ENCODE data around the gene MLPH. TPM values are rescaled to one million over a fixed set of nuclear protein-coding genes. Genes with fewer than 3 reads are reported as not detected.

Gene MLPH
- total RNA-seq, 1 donor from 2014 or later, result 0.20 TPM

DNA sequence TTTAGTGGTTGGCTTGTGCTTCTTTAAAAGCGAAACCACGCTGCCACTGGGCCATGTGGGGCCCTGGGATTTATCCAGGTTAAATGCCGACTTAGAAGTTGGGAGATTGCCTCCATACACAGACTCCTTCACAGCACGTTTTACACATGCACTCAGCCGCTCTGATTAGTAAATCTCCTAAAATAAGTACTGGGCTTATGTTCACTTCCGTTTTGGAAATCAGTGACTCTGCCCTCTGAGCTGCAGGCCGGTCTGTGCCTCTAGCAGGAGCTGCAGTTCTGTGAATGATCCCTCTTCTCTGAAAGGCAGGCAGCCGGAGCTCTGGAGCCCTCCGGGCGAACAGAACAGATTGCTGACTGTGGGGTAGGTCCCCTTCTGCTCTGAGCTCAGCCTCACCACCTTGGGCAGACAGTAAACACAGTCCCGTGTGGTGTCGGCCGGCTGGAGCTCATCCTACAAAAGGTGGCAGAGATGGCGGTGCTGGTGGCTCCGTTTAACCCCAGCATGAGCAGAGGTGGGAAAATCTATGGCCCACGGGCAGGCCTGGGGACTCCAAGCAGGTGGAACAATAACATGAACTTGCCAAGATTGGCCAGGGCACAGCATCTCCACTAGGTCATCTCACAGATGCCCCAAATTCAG lies 113.3 kb downstream of the MLPH start:
- DNase-seq (ENCODE audit: low read depth in 2 of 2), result peak; percentile 66 to 84

DNA sequence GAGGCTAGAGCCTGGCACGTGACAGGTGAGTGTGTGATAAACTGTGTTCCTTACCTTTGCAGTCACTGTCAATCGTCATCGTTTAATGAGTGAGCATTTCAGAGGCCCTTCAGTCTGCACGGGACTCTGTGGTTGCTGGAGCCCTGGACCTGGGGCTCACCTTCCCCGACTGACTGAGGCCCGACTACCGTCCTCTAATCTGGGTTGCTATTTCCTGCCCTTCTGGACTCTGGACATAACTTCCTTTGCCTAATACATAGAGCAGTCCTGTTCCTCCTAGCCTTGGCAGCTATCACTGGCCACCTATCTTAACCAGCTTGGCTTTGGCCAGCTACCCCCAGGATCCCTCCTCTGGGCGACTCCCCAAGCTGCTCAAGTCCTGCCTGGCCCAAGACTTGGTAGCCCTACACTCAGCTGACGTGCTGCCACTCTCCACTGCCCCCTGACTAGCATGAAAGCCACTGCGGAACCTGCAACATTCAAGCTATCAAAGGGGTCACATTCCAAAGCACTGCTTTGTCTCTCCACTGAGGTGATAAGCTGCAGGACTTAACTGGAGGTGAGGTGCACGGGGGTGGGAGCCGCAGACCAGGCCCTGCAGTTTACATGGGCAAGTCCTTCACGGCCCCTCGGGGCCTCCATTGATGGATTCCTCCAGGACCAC lies 114.5 kb downstream of the MLPH start:
- peak in 1 of 2 donors; percentile 61 for DNase-seq (ENCODE audit: low read depth in 2 of 2)

DNA sequence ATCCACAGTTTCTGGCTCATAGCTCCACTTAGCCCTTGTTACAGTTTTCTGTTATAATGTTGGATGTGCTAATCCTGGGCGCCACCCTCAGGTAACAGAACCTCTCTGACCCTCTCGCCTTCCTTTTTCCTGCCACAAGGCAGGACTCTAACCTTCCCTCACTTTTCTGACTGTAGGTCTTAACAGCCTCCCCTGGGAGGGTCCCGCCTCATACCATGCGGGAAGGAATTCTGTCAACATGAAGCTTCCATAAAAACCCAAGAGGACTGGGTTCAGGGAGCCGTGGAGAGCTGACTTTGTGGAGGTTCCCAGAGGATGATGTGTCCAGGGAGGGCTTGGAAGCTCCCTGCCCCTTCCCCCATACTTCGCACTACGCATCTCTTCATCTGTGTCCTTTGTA lies 115.4 kb downstream of the MLPH start:
- no peak for DNase-seq (ENCODE audit: low read depth in 2 of 2)

DNA sequence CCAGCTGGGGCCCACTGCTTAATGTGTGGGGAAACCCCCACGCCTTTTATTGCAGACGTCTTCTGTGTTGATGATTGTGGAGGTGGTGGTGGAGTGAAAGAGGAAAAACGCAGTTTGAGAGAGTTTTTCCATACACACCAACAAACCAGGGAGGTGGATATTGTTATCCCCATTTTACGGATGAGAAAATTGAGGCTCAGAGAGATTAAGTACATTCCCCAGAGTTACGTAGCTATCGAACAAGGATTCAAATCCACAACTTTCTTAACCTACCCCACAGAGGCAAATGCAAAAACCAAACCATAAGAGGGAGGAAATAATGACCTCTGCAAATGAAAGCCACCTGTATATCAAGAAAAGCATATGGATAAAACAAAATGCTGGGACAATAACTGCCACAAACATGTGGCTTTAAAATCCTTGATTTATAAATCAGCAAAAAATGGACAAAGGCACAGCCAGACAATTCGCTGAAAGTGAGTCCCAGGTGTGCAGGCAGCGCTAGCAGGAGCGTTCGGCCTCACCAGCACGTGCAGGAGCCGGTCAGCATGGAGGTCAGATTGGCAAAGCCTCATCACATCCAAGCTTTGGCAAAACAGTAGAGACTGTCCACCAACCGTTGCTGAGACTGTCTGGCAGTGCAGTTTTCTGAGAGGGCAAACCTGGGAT lies 116.1 kb downstream of the MLPH start:
- DNase-seq (ENCODE audit: low read depth in 2 of 2), result no peak

DNA sequence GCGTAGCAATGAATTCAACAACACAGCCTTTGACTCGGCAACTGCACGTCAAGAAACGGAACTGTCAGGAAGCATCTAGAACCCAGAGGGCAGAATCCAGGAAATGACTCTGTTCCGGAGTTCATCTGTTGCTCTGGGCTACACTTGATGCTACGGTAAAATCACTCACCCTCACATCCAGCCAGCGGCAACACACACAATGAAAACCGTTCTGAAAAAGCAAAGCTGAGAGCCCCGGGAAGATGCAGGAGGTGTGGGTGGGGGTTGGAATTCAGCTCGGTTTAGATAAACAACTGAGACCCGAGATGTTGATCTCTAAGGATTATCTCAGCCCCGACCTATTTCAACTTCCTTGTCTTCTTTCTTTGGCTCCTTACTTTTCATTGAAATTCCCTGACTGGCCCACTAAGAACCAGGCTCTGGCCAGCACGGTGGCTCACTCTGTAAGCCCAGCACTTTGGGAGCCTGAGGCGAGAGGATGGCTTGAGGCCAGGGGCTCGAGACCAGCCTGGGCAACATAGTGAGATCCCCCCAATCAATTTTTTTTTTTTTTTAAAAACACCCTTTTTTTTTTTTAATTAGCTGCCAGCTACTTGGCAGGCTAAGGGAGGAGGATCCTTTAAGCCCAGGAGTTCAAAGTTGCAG lies 116.8 kb downstream of the MLPH start:
- peak; percentile 97 to 98 for DNase-seq (ENCODE audit: low read depth in 2 of 2)

DNA sequence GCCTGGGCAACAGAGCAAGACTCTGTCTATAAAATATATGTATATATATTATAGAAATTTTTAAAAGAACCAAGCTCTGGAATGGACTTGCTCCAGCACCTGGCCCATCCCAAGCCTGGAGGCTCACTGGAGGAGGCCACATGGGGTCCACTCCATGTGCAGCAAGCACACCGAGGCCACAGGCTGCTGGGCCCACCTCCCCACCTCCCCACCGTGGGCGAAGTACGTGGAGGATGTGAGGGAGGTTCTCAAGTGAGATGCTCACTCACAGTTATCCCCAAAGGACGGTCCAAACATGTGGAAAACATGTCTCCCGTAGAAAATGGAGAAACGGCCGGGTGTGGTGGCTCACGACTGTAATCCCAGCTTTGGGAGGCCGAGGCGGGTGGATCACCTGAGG lies 117.3 kb downstream of the MLPH start:
- no peak for DNase-seq (ENCODE audit: low read depth in 2 of 2)

Other genes with a start within 250 kb of the MLPH start
- gene COL6A3, start 73.1 kb upstream of the MLPH start, total RNA-seq, result 1.8 and 3.3 TPM in 2 replicates
- gene PRLH, start 79.3 kb downstream of the MLPH start, total RNA-seq, result not detected in 2 replicates
- 10.9 and 12.6 TPM in 2 replicates for gene RAB17, start 103.5 kb downstream of the MLPH start, total RNA-seq
- 89.3 and 96.1 TPM in 2 replicates for gene LRRFIP1, start 140.3 kb downstream of the MLPH start, total RNA-seq